ENCODE results near the gene ABCB7.

DNA sequence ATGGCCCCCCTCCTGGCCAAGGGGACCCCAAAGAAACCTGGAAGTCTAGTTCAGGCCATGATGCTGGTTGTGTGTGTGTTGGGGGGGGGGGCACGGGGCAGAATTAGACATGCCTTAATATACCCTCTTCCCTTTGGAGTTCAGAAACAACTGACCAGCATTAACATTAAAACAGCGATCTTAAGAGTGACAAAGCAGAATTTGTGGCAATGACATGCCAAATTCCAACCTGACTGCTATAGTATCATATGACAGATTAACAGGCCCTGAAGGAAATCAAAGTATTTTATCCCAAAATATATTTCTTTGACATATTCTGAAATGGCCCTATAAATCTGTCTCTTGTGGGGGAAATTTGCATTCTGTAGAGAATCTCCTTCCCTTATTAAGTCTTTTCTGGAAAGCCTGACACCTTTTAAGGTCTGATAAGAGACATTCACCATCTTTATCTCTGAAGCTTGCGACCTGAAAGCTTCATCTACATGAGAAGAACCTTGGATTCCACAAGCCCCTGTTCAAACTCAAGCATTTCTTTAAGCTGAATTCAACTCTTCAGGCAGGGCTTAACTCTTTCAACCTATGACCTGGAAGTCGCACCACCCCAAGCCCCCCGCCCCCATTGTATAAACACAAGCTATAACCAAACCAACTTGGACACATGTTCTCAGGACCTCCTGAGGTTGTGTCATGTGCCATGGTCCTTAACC is 40.2 kb downstream of the ABCB7 start:
- TF ChIP-seq, protein P1, sequence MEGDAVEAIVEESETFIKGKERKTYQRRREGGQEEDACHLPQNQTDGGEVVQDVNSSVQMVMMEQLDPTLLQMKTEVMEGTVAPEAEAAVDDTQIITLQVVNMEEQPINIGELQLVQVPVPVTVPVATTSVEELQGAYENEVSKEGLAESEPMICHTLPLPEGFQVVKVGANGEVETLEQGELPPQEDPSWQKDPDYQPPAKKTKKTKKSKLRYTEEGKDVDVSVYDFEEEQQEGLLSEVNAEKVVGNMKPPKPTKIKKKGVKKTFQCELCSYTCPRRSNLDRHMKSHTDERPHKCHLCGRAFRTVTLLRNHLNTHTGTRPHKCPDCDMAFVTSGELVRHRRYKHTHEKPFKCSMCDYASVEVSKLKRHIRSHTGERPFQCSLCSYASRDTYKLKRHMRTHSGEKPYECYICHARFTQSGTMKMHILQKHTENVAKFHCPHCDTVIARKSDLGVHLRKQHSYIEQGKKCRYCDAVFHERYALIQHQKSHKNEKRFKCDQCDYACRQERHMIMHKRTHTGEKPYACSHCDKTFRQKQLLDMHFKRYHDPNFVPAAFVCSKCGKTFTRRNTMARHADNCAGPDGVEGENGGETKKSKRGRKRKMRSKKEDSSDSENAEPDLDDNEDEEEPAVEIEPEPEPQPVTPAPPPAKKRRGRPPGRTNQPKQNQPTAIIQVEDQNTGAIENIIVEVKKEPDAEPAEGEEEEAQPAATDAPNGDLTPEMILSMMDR (IDR thresholded peaks at IDR 0.05), result no peak
- TF ChIP-seq EZH2 (IDR thresholded peaks at IDR 0.05), result no peak
- TF ChIP-seq EZH2phosphoT487 (IDR thresholded peaks at IDR 0.05), result no peak
